SH-SY5Y (cell line): Measurements from ENCODE around the gene MAPK14.

Source experiments
- GATA2 ChIP-seq: IDR thresholded peaks from 2 replicates; pipeline ENCODE4 v1.6.1; 2011; ENCODE audit warnings: mild to moderate bottlenecking, low read depth, low read length
- GATA3 ChIP-seq: IDR thresholded peaks from 2 replicates; pipeline ENCODE4 v1.6.1; 2011; ENCODE audit warnings: low read depth, mild to moderate bottlenecking, low read length, moderate library complexity

Gene MAPK14

DNA sequence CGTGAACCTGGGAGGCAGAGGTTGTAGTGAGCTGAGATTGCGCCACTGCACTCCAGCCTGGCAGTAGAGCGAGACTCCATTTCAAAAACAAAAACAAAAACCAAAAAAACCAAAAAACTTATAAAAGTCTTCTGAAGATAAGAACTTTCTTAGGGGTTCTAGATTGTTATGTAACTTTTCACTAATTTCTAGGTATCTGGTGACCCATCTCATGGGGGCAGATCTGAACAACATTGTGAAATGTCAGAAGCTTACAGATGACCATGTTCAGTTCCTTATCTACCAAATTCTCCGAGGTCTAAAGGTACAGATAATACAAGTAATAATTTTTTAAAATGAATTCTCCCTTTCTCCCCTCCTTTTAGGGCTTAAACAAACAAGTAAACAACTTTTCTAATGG is 45.1 kb downstream of the MAPK14 start:
- no peak for TF ChIP-seq GATA2
- TF ChIP-seq GATA3: no peak

DNA sequence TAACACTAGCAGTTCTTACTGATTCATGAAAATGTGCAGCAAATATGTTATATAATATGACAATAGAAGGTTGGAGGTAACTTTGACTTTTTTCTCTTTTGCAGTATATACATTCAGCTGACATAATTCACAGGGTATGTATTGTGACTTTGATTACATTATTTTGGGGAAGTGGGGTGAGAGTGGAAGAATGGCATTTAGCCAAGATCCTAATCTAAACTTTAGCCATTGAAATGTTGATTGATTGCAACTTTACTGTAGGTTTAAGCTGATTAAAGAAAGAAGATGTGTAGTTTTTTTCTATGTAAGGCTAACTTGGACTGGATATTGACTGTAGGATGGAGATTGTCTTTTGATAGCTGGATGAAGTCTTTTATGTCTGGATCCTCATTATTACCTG is 46.0 kb downstream of the MAPK14 start:
- TF ChIP-seq GATA3 (no peak), GATA2 (no peak)

GRCh38 chr6:36075656-36076055 is 48.0 kb downstream of the MAPK14 start:
- TF ChIP-seq GATA3 (no peak), GATA2 (no peak)

- TF ChIP-seq GATA3 (no peak), GATA2 (no peak)
Observed at GRCh38 chr6:36076178-36077063, 48.8 kb downstream of the MAPK14 start.

DNA sequence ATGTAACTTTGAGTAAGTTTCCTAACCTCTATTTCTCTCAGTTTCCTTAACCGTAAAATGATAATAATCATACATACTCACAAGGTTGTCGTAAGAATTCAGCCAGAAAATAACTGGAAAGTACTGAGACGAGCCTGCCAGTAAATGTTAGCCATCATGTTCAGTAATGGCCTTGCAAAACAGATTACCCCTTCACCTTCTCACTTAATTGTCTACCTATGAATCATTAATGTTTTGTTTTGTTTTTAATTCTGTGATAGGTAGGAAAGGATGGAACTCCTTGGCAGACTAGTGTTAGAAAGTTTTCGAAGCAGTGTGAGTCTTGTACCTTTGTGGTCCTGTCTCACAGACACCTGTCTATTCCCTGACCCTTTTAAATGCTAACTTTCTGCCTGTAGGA is 50.6 kb downstream of the MAPK14 start:
- TF ChIP-seq GATA3: no peak
- no peak for TF ChIP-seq GATA2

GRCh38 chr6:36079601-36080000 is 52.0 kb downstream of the MAPK14 start:
- no peak for TF ChIP-seq GATA3
- TF ChIP-seq GATA2: no peak

DNA sequence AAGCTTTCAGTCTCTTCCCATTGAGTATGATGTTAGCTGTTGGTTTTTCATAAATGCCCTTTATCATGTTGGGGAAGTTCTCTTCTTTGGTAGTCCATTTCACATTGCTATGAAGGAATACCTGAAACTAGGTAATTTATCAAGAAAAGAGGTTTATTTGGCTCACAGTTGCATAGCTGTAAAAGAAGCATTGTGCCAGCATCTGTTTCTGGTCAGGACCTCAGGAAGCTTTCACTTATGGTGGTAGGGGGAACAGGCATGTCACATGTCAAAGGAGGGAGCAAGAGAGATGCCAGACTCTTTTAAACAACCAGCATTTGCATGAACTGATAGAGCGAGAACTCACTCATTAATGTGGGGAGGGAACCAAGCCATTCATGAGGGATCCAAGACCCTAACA is 54.7 kb downstream of the MAPK14 start:
- no peak for TF ChIP-seq GATA3
- TF ChIP-seq GATA2: no peak

DNA sequence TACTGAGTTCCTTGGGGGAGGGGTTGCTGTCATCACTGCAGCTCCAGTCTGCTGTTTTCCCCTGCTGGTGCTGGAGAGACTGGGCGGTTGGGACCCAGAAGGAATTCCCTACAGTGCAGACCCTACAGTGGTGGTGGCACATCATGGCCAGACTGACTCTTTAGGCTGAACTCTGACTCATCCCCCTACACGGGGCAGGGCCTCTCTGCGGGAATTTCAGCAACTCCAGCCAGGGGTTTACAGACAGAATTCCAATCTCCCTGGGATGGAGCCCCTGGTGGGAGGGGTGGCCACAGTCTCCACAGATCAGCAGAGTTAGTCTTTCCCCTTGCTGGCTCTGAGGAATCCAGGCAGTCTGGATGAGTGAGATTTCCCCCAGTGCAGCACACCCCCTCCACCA is 55.8 kb downstream of the MAPK14 start:
- TF ChIP-seq GATA2 (no peak), GATA3 (no peak)

GRCh38 chr6:36089048-36089447 is 61.4 kb downstream of the MAPK14 start:
- TF ChIP-seq GATA3: no peak
- no peak for TF ChIP-seq GATA2

DNA sequence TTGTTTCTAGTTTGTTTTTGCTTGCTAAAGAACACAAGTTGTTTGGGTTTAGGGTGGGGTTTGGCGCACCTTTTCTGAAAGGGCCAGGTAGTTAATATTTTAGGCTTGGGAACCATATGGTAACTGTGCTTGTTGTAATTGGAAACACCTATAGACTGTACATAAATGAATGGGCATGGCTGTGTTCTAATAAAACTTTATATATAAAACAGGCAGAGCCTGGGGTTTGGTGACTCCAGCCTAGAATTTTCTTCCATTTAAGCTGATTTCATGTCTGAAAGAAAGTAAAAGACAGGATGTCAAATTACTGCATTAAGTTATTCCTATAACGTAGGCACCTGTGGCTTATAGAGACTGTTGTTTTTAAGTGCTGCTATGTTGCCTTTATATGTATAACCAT is 66.6 kb downstream of the MAPK14 start:
- no peak for TF ChIP-seq GATA3
- TF ChIP-seq GATA2: no peak

DNA sequence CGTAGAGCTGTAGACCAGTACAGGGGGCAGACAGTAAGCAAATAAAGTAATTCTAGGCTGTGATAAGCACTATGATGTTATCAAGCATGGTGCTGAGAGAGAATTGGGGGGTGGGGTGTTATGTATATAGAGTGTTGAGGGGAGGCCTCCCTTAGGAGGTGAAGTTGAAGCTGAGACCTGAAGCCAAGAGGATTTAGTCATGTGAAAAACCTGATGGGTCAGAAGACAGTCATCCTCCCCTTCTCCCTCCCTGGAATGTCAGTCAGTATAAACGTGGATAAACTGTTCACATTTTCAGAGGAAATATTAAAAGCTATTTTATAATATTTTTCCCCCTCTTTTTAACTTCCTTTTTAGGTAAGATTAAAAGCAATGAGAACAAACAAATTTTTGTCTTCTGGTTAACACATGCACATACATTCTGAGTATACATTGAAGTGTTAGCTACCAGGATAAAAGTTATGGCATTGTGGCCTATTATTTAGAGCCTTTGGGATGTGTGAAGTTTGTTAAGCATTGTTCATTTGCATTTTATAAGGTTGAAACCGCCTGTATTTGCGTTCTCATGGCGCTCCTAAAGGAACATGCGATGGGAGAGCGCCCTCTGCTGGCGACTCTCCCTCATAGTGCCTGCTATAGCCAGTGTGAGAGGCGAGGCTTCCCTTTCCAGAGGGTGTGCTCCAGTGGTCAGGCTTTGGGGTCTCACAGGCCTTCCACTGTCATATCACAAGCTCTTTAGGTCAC is 67.3 kb downstream of the MAPK14 start:
- TF ChIP-seq GATA2 (no peak), GATA3 (no peak)

DNA sequence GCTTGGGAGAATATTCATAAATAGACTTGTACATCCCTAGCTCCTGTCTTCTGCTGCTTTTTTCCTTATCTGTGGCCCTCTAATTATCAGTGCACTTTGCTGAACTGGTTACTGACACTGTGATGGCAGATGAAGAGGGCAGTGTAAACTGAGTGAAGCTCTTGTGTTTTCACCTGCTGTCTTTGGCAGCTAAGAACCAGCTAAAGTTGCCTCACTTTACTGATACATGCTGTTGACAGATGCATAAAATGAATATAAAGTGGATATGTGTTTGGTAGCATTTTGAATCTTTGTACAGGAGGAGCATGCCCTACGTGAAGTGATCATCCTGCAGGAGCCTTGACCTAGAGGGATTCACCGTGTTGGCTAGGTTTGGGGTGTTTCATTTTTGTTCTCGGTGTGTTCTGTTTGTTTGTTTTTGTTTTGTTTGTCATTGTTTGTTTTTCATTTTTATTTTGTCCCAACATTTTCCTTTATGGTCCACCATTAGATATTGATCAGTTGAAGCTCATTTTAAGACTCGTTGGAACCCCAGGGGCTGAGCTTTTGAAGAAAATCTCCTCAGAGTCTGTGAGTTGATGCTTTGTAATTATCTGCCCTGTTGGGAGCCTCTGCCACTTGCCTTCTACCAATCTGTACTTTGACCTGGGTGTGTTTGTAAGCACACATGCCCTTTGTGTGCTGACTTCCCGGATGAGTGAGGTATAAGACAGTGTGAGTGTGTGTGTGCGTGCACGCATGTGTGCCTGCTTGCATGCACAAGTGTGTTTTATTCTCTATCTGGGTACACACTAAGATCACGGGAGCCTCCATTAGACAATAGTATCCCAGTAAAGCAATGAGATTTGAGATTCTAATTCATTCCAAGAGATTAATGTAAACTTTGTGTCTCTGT is 68.1 kb downstream of the MAPK14 start:
- no peak for TF ChIP-seq GATA3
- TF ChIP-seq GATA2: no peak

GRCh38 chr6:36098253-36098919 is 70.8 kb downstream of the MAPK14 start:
- TF ChIP-seq GATA3: no peak
- no peak for TF ChIP-seq GATA2
